ENCODE data around the gene UNC5B. TPM values are rescaled to one million over a fixed set of nuclear protein-coding genes. Genes with fewer than 3 reads are reported as not detected.

UNC5B gene
- total and polyA plus RNA-seq, 11 donors = 4.8 to 22.8 (median 10.1) TPM

- no peaks in the 10 kb centered on the region for H3K27me3 ChIP-seq
- no peaks in the 10 kb centered on the region for H3K36me3 ChIP-seq
- peaks cover 12 to 100% (median 86%) of the 10 kb centered on the region in 12 donors for H3K4me1 ChIP-seq
- intact Hi-C loops (cut with DNase I) = loop anchor here in 8 of 10 donors (5.0 to 10.0 kb wide), 5 partner anchors 32 to 362 kb away; partner anchors contain the start of gene UNC5B (in 3 of the 8)
- DNase-seq = peak in 1 of 5 donors; percentile 44
- H3K27ac ChIP-seq = peak overlapping the region in 8 of 12 donors; percentile 73 to 90 (median 81)
- TF ChIP-seq POLR2A (IDR thresholded peaks at IDR 0.05) = no peak
- no peak for TF ChIP-seq CTCF (IDR thresholded peaks at IDR 0.05)
- H3K9me3 ChIP-seq = no peaks in the 10 kb centered on the region
- no peak for ATAC-seq
- no peak overlapping the region for H3K4me3 ChIP-seq
- 86 to 87% (median 86%) methylated on average over 16 of the region's 16 CpGs for WGBS, 4 donors
Observed at GRCh38 chr10:71264345-71265200, 52.2 kb downstream of the UNC5B start.

GRCh38 chr10:71265201-71265575 is 52.8 kb downstream of the UNC5B start:
- WGBS, 4 donors = 84 to 97% (median 94%) methylated on average over 9 of the region's 9 CpGs
- ATAC-seq (no peak), DNase-seq (no peak)
- Histone ChIP-seq H3K9me3 (no peaks in the 10 kb centered on the region), H3K36me3 (no peaks in the 10 kb centered on the region), H3K27me3 (no peaks in the 10 kb centered on the region), H3K27ac (peak overlapping the region in 2 of 12 donors; percentile 17 to 66), H3K4me1 (peaks cover 8 to 100% (median 83%) of the 10 kb centered on the region in 12 donors), H3K4me3 (no peak overlapping the region)
- TF ChIP-seq CTCF (IDR thresholded peaks at IDR 0.05) (no peak), POLR2A (IDR thresholded peaks at IDR 0.05) (no peak)
- intact Hi-C loops (cut with DNase I) = loop anchor here in 6 of 10 donors (5.0 to 10.0 kb wide), 4 partner anchors 33 to 363 kb away; partner anchors contain the start of gene UNC5B (in 2 of the 6)

- Histone ChIP-seq H3K27ac (peak overlapping the region in 5 of 12 donors; percentile 31 to 66 (median 45)), H3K36me3 (no peaks in the 10 kb centered on the region), H3K4me3 (no peak overlapping the region), H3K4me1 (peaks cover 6 to 100% (median 80%) of the 10 kb centered on the region in 12 donors), H3K27me3 (no peaks in the 10 kb centered on the region), H3K9me3 (no peaks in the 10 kb centered on the region)
- no peak for TF ChIP-seq CTCF (IDR thresholded peaks at IDR 0.05)
- no peak for TF ChIP-seq POLR2A (IDR thresholded peaks at IDR 0.05)
- ATAC-seq (no peak), DNase-seq (peak in 1 of 5 donors; percentile 48)
- 60 to 79% (median 67%) methylated on average over 6 to 9 of the region's 9 CpGs for WGBS, 4 donors
- intact Hi-C loops (cut with DNase I) = loop anchor here in 7 of 10 donors (2.0 to 10.0 kb wide), 6 partner anchors 33 to 363 kb away; partner anchors contain the start of gene UNC5B (in 2 of the 7)
Observed at GRCh38 chr10:71265618-71266146, 53.3 kb downstream of the UNC5B start.
